SK-MEL-5 (cell line): Measurements from ENCODE around the gene CLSTN2. TPM values are rescaled to one million over a fixed set of nuclear protein-coding genes. Genes with fewer than 3 reads are reported as not detected.

Source experiments
- DNase-seq: peaks from one replicate; pipeline ENCODE4 v3.0.0-alpha.2; 2016; ENCODE audit warnings: low read depth, low spot score
- in situ Hi-C: cut with HindIII; loops from 2 replicates; pipeline ENCODE4 v1.10.0; 2016; ENCODE audit warnings: low sequenced_read_pairs, high pct_unique_total_duplicates, low pct_unique_long_range_greater_than_20kb
- total RNA-seq: library from RNA; depleted of rRNA; stranded (reverse); fragments of >200 nt; shearing (Covaris generic); gene quantifications from 2 replicates; pipeline ENCODE4 v1.2.3, GENCODE V29; 2014

CLSTN2 gene
- total RNA-seq, 1 experiment from 2014 or later = not detected

GRCh38 chr3:140148824-140149390 lies 213.9 kb downstream of the CLSTN2 start:
- no peak for DNase-seq
- in situ Hi-C loops = no loop called here

GRCh38 chr3:140151321-140151720 lies 216.3 kb downstream of the CLSTN2 start:
- DNase-seq = no peak
- in situ Hi-C loops = no loop called here

GRCh38 chr3:140152851-140153639 lies 218.1 kb downstream of the CLSTN2 start:
- in situ Hi-C loops = no loop called here
- DNase-seq = no peak

- DNase-seq = no peak
- in situ Hi-C loops = no loop called here
Observed at GRCh38 chr3:140153736-140154135, 218.8 kb downstream of the CLSTN2 start.

GRCh38 chr3:140157161-140157560 lies 222.2 kb downstream of the CLSTN2 start:
- no peak for DNase-seq
- in situ Hi-C loops = no loop called here

GRCh38 chr3:140159646-140160045 lies 224.7 kb downstream of the CLSTN2 start:
- DNase-seq = no peak
- in situ Hi-C loops = no loop called here

- in situ Hi-C loops = no loop called here
- no peak for DNase-seq
Observed at GRCh38 chr3:140160553-140160952, 225.6 kb downstream of the CLSTN2 start.

- no peak for DNase-seq
- in situ Hi-C loops = no loop called here
Observed at GRCh38 chr3:140162551-140162950, 227.6 kb downstream of the CLSTN2 start.

GRCh38 chr3:140163159-140163763 lies 228.3 kb downstream of the CLSTN2 start:
- in situ Hi-C loops = no loop called here

GRCh38 chr3:140164156-140164555 lies 229.2 kb downstream of the CLSTN2 start:
- no peak for DNase-seq
- in situ Hi-C loops = no loop called here

More at GRCh38 chr3:140163159-140163763, 228.3 kb downstream of the CLSTN2 start:
- DNase-seq = no peak

- no peak for DNase-seq
- in situ Hi-C loops = no loop called here
Observed at GRCh38 chr3:140164922-140165590, 230.1 kb downstream of the CLSTN2 start.

GRCh38 chr3:140165781-140166180 lies 230.8 kb downstream of the CLSTN2 start:
- DNase-seq = no peak
- in situ Hi-C loops = no loop called here

GRCh38 chr3:140166861-140167599 lies 232.0 kb downstream of the CLSTN2 start:
- in situ Hi-C loops = no loop called here
- DNase-seq = no peak

GRCh38 chr3:140167600-140168281 lies 232.8 kb downstream of the CLSTN2 start:
- DNase-seq = no peak
- in situ Hi-C loops = no loop called here

- DNase-seq = no peak
- in situ Hi-C loops = no loop called here
Observed at GRCh38 chr3:140170612-140171011, 235.6 kb downstream of the CLSTN2 start.

GRCh38 chr3:140176526-140176925 lies 241.5 kb downstream of the CLSTN2 start:
- DNase-seq = no peak
- in situ Hi-C loops = no loop called here

- DNase-seq = no peak
- in situ Hi-C loops = no loop called here
Observed at GRCh38 chr3:140177943-140178342, 243.0 kb downstream of the CLSTN2 start.
